SK-N-SH (cell line): ENCODE results near the gene ALDH3A2. TPM values are rescaled to one million over a fixed set of nuclear protein-coding genes. Genes with fewer than 3 reads are reported as not detected.

Experiments
- CTCF ChIA-PET: fragments of 300-600, 350-600 bp; formaldehyde crosslinking; extraction: SDS; loops from one replicate; lab custom pipeline; 2021; lab: Yijun Ruan, JAX
- POLR2A ChIA-PET: fragments of 350-600 bp; sonication (Branson Sonifier 250); formaldehyde crosslinking; extraction: SDS; loops from one replicate; lab custom pipeline; 2020; ENCODE audit warnings: antibody characterized with exemption, inconsistent platforms; lab: Yijun Ruan, JAX
- DNase-seq: peaks from one replicate; pipeline ENCODE4 v3.0.0; 2012
- H2AFZ ChIP-seq: fragments of 200-600 bp; sonication (generic); 2 replicates; pipeline ENCODE4 v1.8.1; 2016; ENCODE audit warnings: antibody characterized with exemption, mild to moderate bottlenecking, low read depth
- H3F3A ChIP-seq: fragments of 200-600 bp; sonication (generic); replicated peaks from 2 replicates; pipeline ENCODE3; 2016; ENCODE audit warnings: antibody characterized with exemption, mild to moderate bottlenecking; ENCODE audit not compliant: insufficient read depth
- H3K27ac ChIP-seq, 2 experiments: fragments of 200-500 bp in 1 of 2; fragments of 200-600 bp in 1 of 2; sonication (Bioruptor generic) in 1 of 2; sonication (generic), shearing (Covaris generic) in 1 of 2; 2 replicates each; pipeline versions ENCODE4 v1.5.1 to v1.6.1; 2014 to 2016; ENCODE audit warnings: low read depth in 2 of 2, inconsistent platforms in 1 of 2, low read length in 1 of 2, mild to moderate bottlenecking in 1 of 2, mixed read lengths in 1 of 2
- H3K27me3 ChIP-seq: fragments of 200-600 bp; sonication (generic), shearing (Covaris generic); 2 replicates; pipeline ENCODE4 v1.6.1; 2016; ENCODE audit warnings: mixed run types; ENCODE audit not compliant: insufficient read depth
- H3K36me3 ChIP-seq, 2 experiments: fragments of 200-500 bp in 1 of 2; fragments of 200-600 bp in 1 of 2; sonication (Bioruptor generic) in 1 of 2; sonication (generic) in 1 of 2; replicated peaks in 1 of 2; 2 replicates each; pipeline versions ENCODE3 to v1.5.1; 2014 to 2016; ENCODE audit warnings: low read length in 1 of 2, mild to moderate bottlenecking in 1 of 2; ENCODE audit not compliant: insufficient read depth in 2 of 2, control insufficient read depth in 1 of 2
- H3K4me1 ChIP-seq, 2 experiments: fragments of 200-500 bp in 1 of 2; fragments of 200-600 bp in 1 of 2; sonication (Bioruptor generic) in 1 of 2; sonication (generic), shearing (Covaris generic) in 1 of 2; 2 replicates each; pipeline versions ENCODE4 v1.5.1 to v1.6.1; 2014 to 2016; ENCODE audit warnings: low read depth in 1 of 2, low read length in 1 of 2, mixed run types in 1 of 2; ENCODE audit not compliant: insufficient read depth in 2 of 2, control insufficient read depth in 1 of 2
- H3K4me2 ChIP-seq: fragments of 200-600 bp; sonication (generic), shearing (Covaris generic); 2 replicates; pipeline ENCODE4 v1.6.1; 2017; ENCODE audit warnings: mixed run types
- H3K4me3 ChIP-seq, 2 experiments: fragments of 200-500 bp in 1 of 2; fragments of 200-600 bp in 1 of 2; sonication (Bioruptor generic) in 1 of 2; sonication (generic), shearing (Covaris generic) in 1 of 2; 2 replicates each; pipeline versions ENCODE4 v1.5.1 to v1.8.1; 2014 to 2016; ENCODE audit warnings: low read depth in 2 of 2, inconsistent platforms in 1 of 2, low read length in 1 of 2, mild to moderate bottlenecking in 1 of 2, mixed read lengths in 1 of 2, moderate library complexity in 1 of 2
- H3K79me2 ChIP-seq: fragments of 200-600 bp; sonication (generic); 2 replicates; pipeline ENCODE4 v1.8.1; 2017; ENCODE audit warnings: mild to moderate bottlenecking; ENCODE audit not compliant: insufficient read depth
- H3K9ac ChIP-seq: fragments of 200-600 bp; sonication (generic); 2 replicates; pipeline ENCODE4 v1.6.1; 2017; ENCODE audit warnings: mixed run types
- H3K9me2 ChIP-seq: fragments of 200-600 bp; sonication (generic); 2 replicates; pipeline ENCODE4 v1.6.1; 2017; ENCODE audit warnings: mixed run types
- H3K9me3 ChIP-seq: fragments of 200-600 bp; sonication (generic); 2 replicates; pipeline ENCODE4 v1.6.1; 2017; ENCODE audit warnings: mixed run types, mild to moderate bottlenecking, moderate library complexity
- H4K20me1 ChIP-seq: fragments of 200-600 bp; sonication (generic); 2 replicates; pipeline ENCODE4 v1.6.1; 2017; ENCODE audit warnings: mild to moderate bottlenecking, mixed run types; ENCODE audit not compliant: insufficient read depth
- GATA2 ChIP-seq: sonication (generic); formaldehyde crosslinking; IDR thresholded peaks from 2 replicates; pipeline ENCODE4 v1.5.0; 2020; ENCODE audit warnings: mild to moderate bottlenecking, missing genetic modification reagents
- IRF3 ChIP-seq: fragments of 150-350 bp; IDR thresholded peaks from 2 replicates; pipeline ENCODE4 v1.6.1; 2016; ENCODE audit warnings: mild to moderate bottlenecking, low read depth, low read length
- MAX ChIP-seq: IDR thresholded peaks from 2 replicates; pipeline ENCODE4 v1.4.0; 2012; ENCODE audit warnings: low read depth
- NFIC ChIP-seq: IDR thresholded peaks from 2 replicates; pipeline ENCODE4 v1.4.0; 2012; ENCODE audit warnings: borderline replicate concordance
- PBX3 ChIP-seq: IDR thresholded peaks from 2 replicates; pipeline ENCODE4; 2012
- RCOR1 ChIP-seq: fragments of 150-350 bp; IDR thresholded peaks from 2 replicates; pipeline ENCODE4 v1.6.1; 2017; ENCODE audit warnings: antibody characterized with exemption, low read length
- REST ChIP-seq: IDR thresholded peaks from 2 replicates; pipeline ENCODE4 v1.6.1; 2012; ENCODE audit warnings: mild to moderate bottlenecking, low read depth, low read length, moderate library complexity
- ZBTB33 ChIP-seq: IDR thresholded peaks from 2 replicates; pipeline ENCODE4 v1.4.0; 2012; ENCODE audit warnings: low read depth, borderline replicate concordance
- WGBS: methylation state at CpG from one replicate; pipeline ENCODE4 v1.1.6; 2017; ENCODE audit warnings: low lambda C conversion rate; 5-methylcytosine and 5-hydroxymethylcytosine counted together
- polyA plus RNA-seq, 3 experiments: library from polyadenylated mRNA; depleted of rRNA; stranded (reverse); fragments of >200 nt; gene quantifications; 2 replicates each; pipeline ENCODE4 v1.2.3, GENCODE V29; 2012

The ALDH3A2 gene
- polyA plus RNA-seq, 1 of the 3 experiments (the other 2 are of a cell fraction) = 16.6 TPM

GRCh38 chr17:19705771-19706770, 57.5 kb downstream of the ALDH3A2 start:
- Histone ChIP-seq H3K9ac (no peak overlapping the region), H3K4me1 (peaks cover 8 to 16% of the 10 kb centered on the region in 2 experiments; a peak in 1 of 4 replicates), H3K4me2 (no peak overlapping the region), H3K27me3 (no peaks in the 10 kb centered on the region), H3F3A (no peaks in the 10 kb centered on the region), H3K27ac (no peak overlapping the region), H3K9me3 (no peaks in the 10 kb centered on the region), H2AFZ (no peak overlapping the region), H3K9me2 (no peaks in the 10 kb centered on the region), H3K4me3 (no peak overlapping the region), H4K20me1 (no peaks in the 10 kb centered on the region)
- WGBS = 89% methylated on average over 16 of the region's 22 CpGs
- DNase-seq = no peak
- ChIA-PET POLR2A (no interaction called here), CTCF (interaction anchor here (0.7 to 1.4 kb wide), 4 partner anchors 13 to 56 kb away, joined by 3 to 6 read pairs (median 3); no protein-coding TSS in a partner anchor)
- no peak for TF ChIP-seq MAX
- TF ChIP-seq ZBTB33 = no peak
- TF ChIP-seq GATA2 (CRISPR knock-in tag) = no peak
- TF ChIP-seq NFIC = no peak
- TF ChIP-seq IRF3 = no peak
- no peak for TF ChIP-seq RCOR1
- TF ChIP-seq PBX3 = no peak
- no peak for TF ChIP-seq REST
- TF ChIP-seq, all 33 proteins: peak for 0
- Histone ChIP-seq H3K36me3 (no peaks in the 10 kb centered on the region), H3K79me2 (no peaks in the 10 kb centered on the region)
